ENCODE results near the gene GRB10. TPM values are rescaled to one million over a fixed set of nuclear protein-coding genes. Genes with fewer than 3 reads are reported as not detected.

The GRB10 gene
- polyA plus RNA-seq, 2 of the 4 experiments (the other 2 are of a cell fraction) = 23.2 to 37.0 TPM

DNA sequence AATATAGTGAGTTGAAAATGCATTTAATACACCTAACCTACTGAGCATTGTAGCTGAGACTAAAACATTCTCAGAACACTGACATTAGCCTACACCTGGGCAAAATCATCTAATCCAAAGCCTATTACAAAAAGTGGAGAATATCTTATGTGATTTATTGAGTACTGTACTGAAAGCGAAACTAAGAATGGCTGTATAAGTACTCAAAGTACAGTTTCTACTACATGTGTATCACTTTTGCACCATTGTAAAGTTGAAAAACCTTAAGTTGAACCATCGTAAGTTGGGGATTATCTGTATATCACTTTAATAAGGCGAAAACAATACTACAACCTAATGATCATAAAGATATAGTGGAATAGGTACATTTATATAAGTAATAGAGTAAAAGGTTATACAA lies 45.4 kb upstream of the GRB10 start:
- DNase-seq (ENCODE audit: low read depth in 1 of 2, low spot score in 1 of 2) (no peak), FAIRE-seq (peak; percentile 82), ATAC-seq (no peak)
- ChIA-PET POLR2A (no interaction called here), CTCF (interaction anchor here (0.9 to 1.9 kb wide), 2 partner anchors 9 to 313 kb away, joined by 3 to 6 read pairs; no protein-coding TSS in a partner anchor)
- TF ChIP-seq, protein P1, sequence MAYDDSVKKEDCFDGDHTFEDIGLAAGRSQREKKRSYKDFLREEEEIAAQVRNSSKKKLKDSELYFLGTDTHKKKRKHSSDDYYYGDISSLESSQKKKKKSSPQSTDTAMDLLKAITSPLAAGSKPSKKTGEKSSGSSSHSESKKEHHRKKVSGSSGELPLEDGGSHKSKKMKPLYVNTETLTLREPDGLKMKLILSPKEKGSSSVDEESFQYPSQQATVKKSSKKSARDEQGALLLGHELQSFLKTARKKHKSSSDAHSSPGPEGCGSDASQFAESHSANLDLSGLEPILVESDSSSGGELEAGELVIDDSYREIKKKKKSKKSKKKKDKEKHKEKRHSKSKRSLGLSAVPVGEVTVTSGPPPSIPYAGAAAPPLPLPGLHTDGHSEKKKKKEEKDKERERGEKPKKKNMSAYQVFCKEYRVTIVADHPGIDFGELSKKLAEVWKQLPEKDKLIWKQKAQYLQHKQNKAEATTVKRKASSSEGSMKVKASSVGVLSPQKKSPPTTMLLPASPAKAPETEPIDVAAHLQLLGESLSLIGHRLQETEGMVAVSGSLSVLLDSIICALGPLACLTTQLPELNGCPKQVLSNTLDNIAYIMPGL (CRISPR knock-in tag; IDR thresholded peaks at IDR 0.05; ENCODE audit: borderline replicate concordance) = no peak
- TF ChIP-seq, protein P2, sequence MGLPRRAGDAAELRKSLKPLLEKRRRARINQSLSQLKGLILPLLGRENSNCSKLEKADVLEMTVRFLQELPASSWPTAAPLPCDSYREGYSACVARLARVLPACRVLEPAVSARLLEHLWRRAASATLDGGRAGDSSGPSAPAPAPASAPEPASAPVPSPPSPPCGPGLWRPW (IDR thresholded peaks at IDR 0.05) = no peak
- no peak for TF ChIP-seq MAFK (IDR thresholded peaks at IDR 0.05; ENCODE audit: partially characterized antibody)
- TF ChIP-seq CEBPB (IDR thresholded peaks at IDR 0.05) = no peak
- TF ChIP-seq JUN (IDR thresholded peaks at IDR 0.05) = no peak
- TF ChIP-seq HEYL (CRISPR knock-in tag; IDR thresholded peaks at IDR 0.05) = no peak
- no peak for TF ChIP-seq RNF2 (IDR thresholded peaks at IDR 0.05; ENCODE audit: borderline replicate concordance, low read depth)
- no peak for TF ChIP-seq HOXB5 (CRISPR knock-in tag; IDR thresholded peaks at IDR 0.05)
- no peak for TF ChIP-seq SMC3 (IDR thresholded peaks at IDR 0.05)
- TF ChIP-seq PHF8 (IDR thresholded peaks at IDR 0.05; ENCODE audit: borderline replicate concordance, low read depth) = no peak
- TF ChIP-seq ZNF302 (CRISPR knock-in tag; IDR thresholded peaks at IDR 0.05) = no peak
- no peak for TF ChIP-seq KDM5A (IDR thresholded peaks at IDR 0.05)
- TF ChIP-seq, protein P3, sequence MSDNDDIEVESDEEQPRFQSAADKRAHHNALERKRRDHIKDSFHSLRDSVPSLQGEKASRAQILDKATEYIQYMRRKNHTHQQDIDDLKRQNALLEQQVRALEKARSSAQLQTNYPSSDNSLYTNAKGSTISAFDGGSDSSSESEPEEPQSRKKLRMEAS (IDR thresholded peaks at IDR 0.05) = no peak
- no peak for TF ChIP-seq EP300 (IDR thresholded peaks at IDR 0.05)
- no peak for TF ChIP-seq RFX5 (IDR thresholded peaks at IDR 0.05)
- no peak for TF ChIP-seq NFE2L2 (conservative IDR thresholded peaks at IDR 0.05; ENCODE audit: low read length)
- TF ChIP-seq MAZ (IDR thresholded peaks at IDR 0.05; ENCODE audit: borderline replicate concordance, low read depth, low read length) = no peak
- TF ChIP-seq JUNB (IDR thresholded peaks at IDR 0.05) = no peak
- no peak for TF ChIP-seq KDM1A (IDR thresholded peaks at IDR 0.05; ENCODE audit: low read depth)
- Histone ChIP-seq H3K27ac (peak overlapping the region; percentile 71 to 77; a peak in 4 of 6 replicates), H3K9me3 (no peaks in the 10 kb centered on the region), H3K4me3 (no peak overlapping the region), H3K4me2 (no peak overlapping the region), H3K4me1 (peaks cover 59% of the 10 kb centered on the region)
- 97% methylated on average over 3 of the region's 3 CpGs for WGBS (ENCODE audit: missing lambda C conversion rate)

DNA sequence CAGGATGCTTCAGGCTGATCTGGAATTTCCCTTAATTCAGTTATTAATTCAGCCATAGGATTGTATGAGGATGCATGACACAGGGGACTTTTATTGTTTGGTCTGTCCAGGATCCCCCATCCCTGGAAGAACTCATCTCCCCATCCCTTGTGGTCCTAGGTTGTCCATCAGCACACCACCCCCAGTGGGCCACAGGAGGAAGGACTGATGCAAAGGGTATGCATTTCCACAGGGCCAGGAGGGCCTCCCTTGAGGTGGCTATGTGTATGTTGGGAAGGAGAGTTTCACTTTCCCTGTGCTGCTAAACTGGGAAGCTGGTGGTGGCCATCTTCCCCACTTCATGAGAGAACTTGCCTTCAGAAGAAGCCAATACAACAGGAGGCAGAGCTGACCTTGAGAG lies 44.6 kb upstream of the GRB10 start:
- peak; percentile 37 to 41; a peak in 4 of 6 replicates for ATAC-seq
- no peaks in the 10 kb centered on the region for H3K9me3 ChIP-seq
- H3K4me1 ChIP-seq = peaks cover 59% of the 10 kb centered on the region
- no peak for TF ChIP-seq RNF2 (IDR thresholded peaks at IDR 0.05; ENCODE audit: borderline replicate concordance, low read depth)
- no peak for TF ChIP-seq FOSB (CRISPR knock-in tag; IDR thresholded peaks at IDR 0.05)
- no peak overlapping the region for H3K4me3 ChIP-seq
- peak overlapping the region; percentile 71 to 77 for H3K27ac ChIP-seq
- no peak for FAIRE-seq
- no peak for DNase-seq (ENCODE audit: low read depth in 1 of 2, low spot score in 1 of 2)
- ChIA-PET CTCF (interaction anchor here (0.8 to 1.9 kb wide), 4 partner anchors 10 to 314 kb away, joined by 3 to 6 read pairs (median 3); no protein-coding TSS in a partner anchor), POLR2A (interaction anchor here (1.0 kb wide), 1 partner anchor 11 kb away, joined by 3 read pairs; no protein-coding TSS in a partner anchor)
- peak overlapping the region; percentile 67 for H3K4me2 ChIP-seq

DNA sequence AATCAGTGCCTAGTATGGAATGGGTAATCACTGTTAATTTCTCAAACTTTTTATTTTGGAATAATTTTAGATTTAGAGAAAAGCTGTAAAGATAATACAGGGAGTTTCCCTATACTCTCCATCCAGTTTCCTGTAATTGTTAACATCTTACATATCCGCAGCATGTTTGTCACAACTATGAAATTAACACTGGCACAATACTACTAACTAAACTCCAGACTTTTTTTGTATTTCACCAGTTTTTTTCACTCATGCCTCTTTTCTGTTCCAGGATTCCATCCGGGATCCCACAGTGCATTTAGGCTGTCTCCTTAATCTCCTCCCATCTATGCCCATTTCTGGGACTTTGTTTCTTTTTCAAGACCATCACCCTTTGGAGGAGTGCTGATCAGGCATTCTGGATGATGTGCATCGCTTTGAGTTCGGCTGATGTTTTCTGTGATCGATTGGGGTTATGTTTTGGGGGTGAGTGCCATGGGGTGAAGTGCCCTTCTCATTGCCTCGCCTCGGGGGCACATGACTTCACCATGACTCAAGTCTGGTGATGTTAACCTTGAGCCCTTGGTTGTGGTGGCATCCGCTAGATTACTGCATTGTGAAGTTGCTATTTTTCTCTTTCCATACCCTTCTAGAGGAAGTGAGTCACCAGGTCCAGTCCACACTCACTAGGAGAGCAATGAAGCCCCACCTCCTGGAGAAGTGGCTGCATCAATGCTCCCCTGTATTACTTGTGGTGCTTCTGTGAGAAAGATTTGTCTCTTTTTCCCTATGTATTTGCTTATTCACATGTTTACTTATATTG lies 43.9 kb upstream of the GRB10 start:
- Histone ChIP-seq H3K4me1 (peaks cover 61% of the 10 kb centered on the region), H3K27ac (peak overlapping the region; percentile 71 to 77), H3K4me3 (no peak overlapping the region), H3K9me3 (no peaks in the 10 kb centered on the region), H3K4me2 (peak overlapping the region; percentile 67)
- 30% methylated on average over 8 of the region's 8 CpGs for WGBS (ENCODE audit: missing lambda C conversion rate)
- FAIRE-seq = no peak
- POLR2A ChIA-PET = interaction anchor here (1.0 to 2.0 kb wide), 2 partner anchors 11 to 33 kb away, joined by 3 to 6 read pairs; no protein-coding TSS in a partner anchor
- DNase-seq (ENCODE audit: low read depth in 1 of 2, low spot score in 1 of 2) = peak; percentile 47 to 90
- ATAC-seq = peak; percentile 89
- CTCF ChIA-PET = interaction anchor here (0.8 to 2.0 kb wide), 5 partner anchors 8 to 315 kb away, joined by 3 to 7 read pairs (median 3); no protein-coding TSS in a partner anchor
- TF ChIP-seq SMC3 (IDR thresholded peaks at IDR 0.05) (peak; percentile 42), JUN (IDR thresholded peaks at IDR 0.05) (peak; percentile 59 to 72; a peak in 2 of 5 replicates), JUNB (IDR thresholded peaks at IDR 0.05) (peak; percentile 91), TFCP2L1 (CRISPR knock-in tag; IDR thresholded peaks at IDR 0.05) (no peak), POLR2A (IDR thresholded peaks at IDR 0.05; ENCODE audit: low read length) (no peak), FOSL2 (IDR thresholded peaks at IDR 0.05) (peak; percentile 90), FOSL2 (CRISPR knock-in tag; IDR thresholded peaks at IDR 0.05) (peak; percentile 88), TP53 (CRISPR knock-in tag; IDR thresholded peaks at IDR 0.05) (no peak), RFX5 (IDR thresholded peaks at IDR 0.05) (no peak), RAD21 (conservative IDR thresholded peaks at IDR 0.05 in 1 of 2, IDR thresholded peaks at IDR 0.05 in 1 of 2) (peak in 1 of 2 experiments; percentile 27; a peak in 3 of 5 replicates), MAFK (IDR thresholded peaks at IDR 0.05; ENCODE audit: partially characterized antibody) (peak; percentile 86), MAZ (IDR thresholded peaks at IDR 0.05; ENCODE audit: borderline replicate concordance, low read depth, low read length) (no peak)
- TF ChIP-seq, protein P4, sequence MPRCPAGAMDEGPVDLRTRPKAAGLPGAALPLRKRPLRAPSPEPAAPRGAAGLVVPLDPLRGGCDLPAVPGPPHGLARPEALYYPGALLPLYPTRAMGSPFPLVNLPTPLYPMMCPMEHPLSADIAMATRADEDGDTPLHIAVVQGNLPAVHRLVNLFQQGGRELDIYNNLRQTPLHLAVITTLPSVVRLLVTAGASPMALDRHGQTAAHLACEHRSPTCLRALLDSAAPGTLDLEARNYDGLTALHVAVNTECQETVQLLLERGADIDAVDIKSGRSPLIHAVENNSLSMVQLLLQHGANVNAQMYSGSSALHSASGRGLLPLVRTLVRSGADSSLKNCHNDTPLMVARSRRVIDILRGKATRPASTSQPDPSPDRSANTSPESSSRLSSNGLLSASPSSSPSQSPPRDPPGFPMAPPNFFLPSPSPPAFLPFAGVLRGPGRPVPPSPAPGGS (IDR thresholded peaks at IDR 0.05) = 0 out of 3 replicates have a peak, but pooled peaks have one; percentile 33
- TF ChIP-seq, protein P3 (IDR thresholded peaks at IDR 0.05) = peak; percentile 85
- TF ChIP-seq, protein P2 (IDR thresholded peaks at IDR 0.05) = 0 out of 2 replicates have a peak, but pooled peaks have one; percentile 7

Data from A549 (cell line).